HEK293 (cell line): ENCODE data around the gene PLD6.

Source experiments
- CTCF ChIA-PET: fragments of 350-600 bp; formaldehyde crosslinking; extraction: SDS; loops from one replicate; lab custom pipeline; 2021; ENCODE audit warnings: antibody characterized with exemption; lab: Yijun Ruan, JAX
- POLR2A ChIA-PET: fragments of 300-600 bp; formaldehyde crosslinking; extraction: SDS; loops from one replicate; lab custom pipeline; 2020; ENCODE audit warnings: antibody characterized with exemption, inconsistent platforms; lab: Yijun Ruan, JAX
- H3K27ac ChIP-seq: fragments of 200-500 bp; sonication (Bioruptor generic); 2 replicates; pipeline ENCODE4 v1.5.1; 2014; ENCODE audit warnings: low read depth, low read length, control low read depth, inconsistent platforms; ENCODE audit errors: extremely low read depth
- H3K36me3 ChIP-seq, 2 experiments: fragments of 200-500 bp in 1 of 2; sonication (Bioruptor generic) in 1 of 2; 1 replicate in 1 of 2; 2 replicates in 1 of 2; pipeline ENCODE4 v1.5.1; 2014 to 2017; ENCODE audit warnings: inconsistent platforms in 2 of 2, low read length in 2 of 2; ENCODE audit not compliant: control insufficient read depth in 2 of 2, insufficient read depth in 1 of 2
- H3K4me1 ChIP-seq: fragments of 200-500 bp; sonication (Bioruptor generic); 2 replicates; pipeline ENCODE4 v1.5.1; 2014; ENCODE audit warnings: mild to moderate bottlenecking, low read length, inconsistent platforms; ENCODE audit not compliant: control insufficient read depth, insufficient read depth
- H3K4me3 ChIP-seq: 2 replicates; pipeline ENCODE4 v1.5.1; 2011; ENCODE audit warnings: low read depth, mild to moderate bottlenecking, control low read depth, low read length, moderate library complexity
- H3K9me3 ChIP-seq: fragments of 200-500 bp; sonication (Bioruptor generic); 2 replicates; pipeline ENCODE4 v1.5.1; 2014; ENCODE audit warnings: low read depth, low read length, inconsistent platforms; ENCODE audit not compliant: control insufficient read depth, insufficient read depth
- BCL11A ChIP-seq: fragments of 450-650 bp; formaldehyde crosslinking; IDR thresholded peaks from 2 replicates; pipeline ENCODE4 v1.5.1; 2016; ENCODE audit warnings: low read depth, missing biosample characterization, missing genetic modification characterization
- HIC1 ChIP-seq: fragments of 450-650 bp; formaldehyde crosslinking; IDR thresholded peaks from 2 replicates; pipeline ENCODE4 v1.5.1; 2016; ENCODE audit warnings: missing biosample characterization, missing genetic modification characterization
- SETDB1 ChIP-seq: IDR thresholded peaks from one replicate; pipeline ENCODE4 v1.6.1; 2017; ENCODE audit warnings: mild to moderate bottlenecking, low read length, moderate library complexity, mixed read lengths; ENCODE audit not compliant: insufficient read length
- ZBTB26 ChIP-seq: fragments of 450-650 bp; formaldehyde crosslinking; optimal IDR thresholded peaks from 2 replicates; pipeline ENCODE3; 2016; ENCODE audit warnings: missing biosample characterization, mild to moderate bottlenecking, missing genetic modification characterization
- ZBTB8A ChIP-seq: fragments of 450-650 bp; formaldehyde crosslinking; IDR thresholded peaks from 2 replicates; pipeline ENCODE4 v1.5.1; 2016; ENCODE audit warnings: missing biosample characterization, missing genetic modification characterization
- ZFP41 ChIP-seq: fragments of 450-650 bp; formaldehyde crosslinking; IDR thresholded peaks from 2 replicates; pipeline ENCODE4 v1.5.1; 2016; ENCODE audit warnings: missing biosample characterization, missing genetic modification characterization, borderline replicate concordance
- ZNF112 ChIP-seq: fragments of 450-650 bp; formaldehyde crosslinking; IDR thresholded peaks from 2 replicates; pipeline ENCODE4 v1.5.0; 2017; ENCODE audit warnings: missing biosample characterization, missing genetic modification characterization
- ZNF138 ChIP-seq: fragments of 450-650 bp; formaldehyde crosslinking; IDR thresholded peaks from 2 replicates; pipeline ENCODE4 v1.5.1; 2016; ENCODE audit warnings: missing biosample characterization, missing genetic modification characterization, borderline replicate concordance
- ZNF146 ChIP-seq: fragments of 450-650 bp; formaldehyde crosslinking; IDR thresholded peaks from 2 replicates; pipeline ENCODE4 v1.5.1; 2016; ENCODE audit warnings: missing biosample characterization, missing genetic modification characterization
- ZNF211 ChIP-seq: fragments of 450-650 bp; formaldehyde crosslinking; IDR thresholded peaks from 2 replicates; pipeline ENCODE4 v1.5.1; 2016; ENCODE audit warnings: low read depth, missing biosample characterization, missing genetic modification characterization
- ZNF521 ChIP-seq: fragments of 450-650 bp; formaldehyde crosslinking; IDR thresholded peaks from 2 replicates; pipeline ENCODE4 v1.5.1; 2017; ENCODE audit warnings: missing biosample characterization, mild to moderate bottlenecking, missing genetic modification characterization
- ZNF645 ChIP-seq: fragments of 450-650 bp; formaldehyde crosslinking; IDR thresholded peaks from 2 replicates; pipeline ENCODE4; 2016; ENCODE audit warnings: missing biosample characterization, missing genetic modification characterization
- ZNF747 ChIP-seq: fragments of 450-650 bp; formaldehyde crosslinking; IDR thresholded peaks from 2 replicates; pipeline ENCODE4 v1.5.1; 2016; ENCODE audit warnings: missing biosample characterization, missing genetic modification characterization
- ZSCAN23 ChIP-seq: fragments of 450-650 bp; formaldehyde crosslinking; IDR thresholded peaks from 2 replicates; pipeline ENCODE4 v1.5.1; 2016; ENCODE audit warnings: missing biosample characterization, missing genetic modification characterization

The PLD6 gene

GRCh38 chr17:17227608-17228520 lies 21.7 kb upstream of the PLD6 start:
- no peaks in the 10 kb centered on the region for H3K4me1 ChIP-seq
- POLR2A ChIA-PET, result interaction anchor here (0.6 kb wide), 1 partner anchor 843 kb away, joined by 4 read pairs; no protein-coding TSS in a partner anchor
- H3K9me3 ChIP-seq, result no peaks in the 10 kb centered on the region
- peaks cover 53 to 100% of the 10 kb centered on the region in 2 experiments for H3K36me3 ChIP-seq
- CTCF ChIA-PET, result interaction anchor here (0.6 to 1.1 kb wide), 2 partner anchors 40 to 86 kb away, joined by 3 to 4 read pairs; no protein-coding TSS in a partner anchor
- TF ChIP-seq ZNF146 (tag by site-specific recombination), result no peak
- TF ChIP-seq ZNF521 (tag by site-specific recombination), result no peak
- TF ChIP-seq ZFP41 (tag by site-specific recombination), result no peak
- TF ChIP-seq ZNF138 (tag by site-specific recombination), result no peak
- no peak for TF ChIP-seq ZBTB26 (tag by site-specific recombination)
- no peak for TF ChIP-seq ZBTB8A (tag by site-specific recombination)
- TF ChIP-seq ZNF747 (tag by site-specific recombination), result no peak
- no peak for TF ChIP-seq ZNF211
- TF ChIP-seq SETDB1, result no peak
- TF ChIP-seq ZSCAN23 (tag by site-specific recombination), result no peak
- TF ChIP-seq BCL11A (tag by site-specific recombination), result no peak
- no peak for TF ChIP-seq ZNF112
- TF ChIP-seq ZNF645 (tag by site-specific recombination), result no peak
- H3K4me3 ChIP-seq, result no peak overlapping the region
- H3K27ac ChIP-seq, result no peak overlapping the region

GRCh38 chr17:17226451-17227265 lies 20.5 kb upstream of the PLD6 start:
- POLR2A ChIA-PET, result interaction anchor here (0.6 kb wide), 1 partner anchor 841 kb away, joined by 4 read pairs; no protein-coding TSS in a partner anchor
- Histone ChIP-seq H3K36me3 (peaks cover 49 to 100% of the 10 kb centered on the region in 2 experiments), H3K4me3 (no peak overlapping the region), H3K4me1 (no peaks in the 10 kb centered on the region), H3K9me3 (no peaks in the 10 kb centered on the region), H3K27ac (no peak overlapping the region)
- TF ChIP-seq HIC1 (tag by site-specific recombination) (0 out of 2 replicates have a peak, but pooled peaks have one; percentile 38), ZBTB8A (tag by site-specific recombination) (no peak)
- CTCF ChIA-PET, result interaction anchor here (1.1 kb wide), 1 partner anchor 41 kb away, joined by 4 read pairs; no protein-coding TSS in a partner anchor
